Measurements from ENCODE around the gene TMEM61. TPM values are rescaled to one million over a fixed set of nuclear protein-coding genes. Genes with fewer than 3 reads are reported as not detected.
A peak's percentile ranks its signal among the peaks of the same experiment; 100 is the strongest.
"Not testable (repeated sequence)": the region's sequence is repeated elsewhere in the genome, so short reads cannot be mapped to it uniquely, and the experiment has no call there.

TMEM61 gene
- total RNA-seq, 6 experiments from 2014 or later = 0.20 to 0.31 TPM; not detected in 4

DNA sequence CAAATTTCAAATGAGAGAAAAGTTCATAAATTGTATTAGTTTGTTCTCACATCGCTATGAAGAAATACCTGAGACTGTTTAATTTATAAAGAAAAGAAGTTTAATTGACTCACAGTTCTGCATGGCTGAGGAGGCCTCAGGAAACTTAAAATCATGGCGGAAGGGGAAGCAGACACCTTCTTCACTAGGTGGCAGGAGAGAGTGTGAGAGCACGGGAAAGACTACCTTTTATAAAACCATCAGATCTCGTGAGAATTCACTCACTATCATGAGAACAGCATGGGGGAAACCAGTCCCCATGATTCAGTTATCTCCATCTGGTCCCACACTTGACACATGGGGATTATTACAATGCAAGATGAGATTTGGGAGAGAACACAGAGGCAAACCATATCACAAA lies 41.5 kb upstream of the TMEM61 start:
- TF ChIP-seq, protein P1, sequence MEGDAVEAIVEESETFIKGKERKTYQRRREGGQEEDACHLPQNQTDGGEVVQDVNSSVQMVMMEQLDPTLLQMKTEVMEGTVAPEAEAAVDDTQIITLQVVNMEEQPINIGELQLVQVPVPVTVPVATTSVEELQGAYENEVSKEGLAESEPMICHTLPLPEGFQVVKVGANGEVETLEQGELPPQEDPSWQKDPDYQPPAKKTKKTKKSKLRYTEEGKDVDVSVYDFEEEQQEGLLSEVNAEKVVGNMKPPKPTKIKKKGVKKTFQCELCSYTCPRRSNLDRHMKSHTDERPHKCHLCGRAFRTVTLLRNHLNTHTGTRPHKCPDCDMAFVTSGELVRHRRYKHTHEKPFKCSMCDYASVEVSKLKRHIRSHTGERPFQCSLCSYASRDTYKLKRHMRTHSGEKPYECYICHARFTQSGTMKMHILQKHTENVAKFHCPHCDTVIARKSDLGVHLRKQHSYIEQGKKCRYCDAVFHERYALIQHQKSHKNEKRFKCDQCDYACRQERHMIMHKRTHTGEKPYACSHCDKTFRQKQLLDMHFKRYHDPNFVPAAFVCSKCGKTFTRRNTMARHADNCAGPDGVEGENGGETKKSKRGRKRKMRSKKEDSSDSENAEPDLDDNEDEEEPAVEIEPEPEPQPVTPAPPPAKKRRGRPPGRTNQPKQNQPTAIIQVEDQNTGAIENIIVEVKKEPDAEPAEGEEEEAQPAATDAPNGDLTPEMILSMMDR (IDR thresholded peaks at IDR 0.05) = peak in 1 of 4 donors; percentile 6
- H3K4me3 ChIP-seq; DNase-seq; H3K9me3 ChIP-seq; H3K27me3 ChIP-seq; H3K4me1 ChIP-seq; H3K36me3 ChIP-seq; intact Hi-C loops (cut with DNase I); H3K27ac ChIP-seq; ATAC-seq: not testable (repeated sequence)
- 85% methylated on average over 4 of the region's 4 CpGs for WGBS (ENCODE audit: insufficient coverage, low coverage, low lambda C conversion rate, missing lambda C conversion rate)

DNA sequence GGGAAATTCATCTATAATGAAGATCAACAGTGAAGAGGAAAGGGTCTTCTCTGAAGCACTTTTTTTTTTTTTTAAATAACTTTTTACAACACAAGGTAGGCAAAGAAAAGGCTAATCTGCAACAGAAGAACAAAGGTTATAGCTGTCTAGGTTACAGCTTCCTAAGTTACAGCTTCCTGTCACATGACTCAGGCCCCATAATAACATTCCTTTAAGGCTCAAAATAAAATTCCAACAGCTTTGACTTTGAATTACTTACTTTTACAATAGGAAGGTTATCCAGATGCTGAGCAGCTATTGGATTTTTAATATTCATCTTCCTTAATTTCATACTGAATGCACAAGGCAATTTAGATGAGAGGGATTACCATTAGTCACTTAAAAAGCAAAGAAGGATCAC lies 40.4 kb upstream of the TMEM61 start:
- H3K4me1 ChIP-seq = peaks cover 0 to 3% (median 0%) of the 10 kb centered on the region in 4 donors
- H3K4me3 ChIP-seq = no peak overlapping the region
- H3K36me3 ChIP-seq = no peaks in the 10 kb centered on the region
- DNase-seq = no peak
- TF ChIP-seq, protein P1 (IDR thresholded peaks at IDR 0.05) = no peak
- no peak for TF ChIP-seq POLR2A (IDR thresholded peaks at IDR 0.05)
- no peak for ATAC-seq
- no peak overlapping the region for H3K27ac ChIP-seq
- intact Hi-C loops (cut with DNase I) = loop anchor here in 1 of 2 donors (10.0 kb wide), 1 partner anchor 45 kb away; no protein-coding TSS in a partner anchor
- no peaks in the 10 kb centered on the region for H3K9me3 ChIP-seq
- no peaks in the 10 kb centered on the region for H3K27me3 ChIP-seq

DNA sequence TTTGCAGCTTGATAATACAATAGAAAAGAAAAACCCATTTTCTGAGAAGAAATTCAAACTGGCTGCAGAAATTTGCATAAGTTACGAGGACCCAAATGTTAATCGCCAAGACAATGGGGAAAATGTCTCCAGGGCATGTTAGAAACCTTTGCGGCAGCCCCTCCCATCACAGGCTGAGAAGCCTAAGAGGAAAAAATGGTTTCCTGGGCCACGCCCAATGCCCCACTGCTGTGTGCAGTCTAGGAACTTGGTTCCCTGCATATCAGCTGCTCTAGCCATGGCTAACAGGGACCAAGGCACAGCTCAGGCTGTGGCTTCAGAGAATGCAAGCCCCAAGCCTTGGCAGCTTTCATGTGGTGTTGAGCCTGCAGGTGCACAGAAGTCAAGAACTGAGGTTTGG lies 37.5 kb upstream of the TMEM61 start:
- Histone ChIP-seq H3K4me3 (no peak overlapping the region), H3K27me3 (no peaks in the 10 kb centered on the region), H3K27ac (no peak overlapping the region), H3K36me3 (no peaks in the 10 kb centered on the region), H3K9me3 (no peaks in the 10 kb centered on the region), H3K4me1 (peaks cover 0 to 9% (median 0%) of the 10 kb centered on the region in 4 donors)
- TF ChIP-seq POLR2A (IDR thresholded peaks at IDR 0.05) = no peak
- TF ChIP-seq, protein P1 (IDR thresholded peaks at IDR 0.05) = no peak
- DNase-seq = no peak
- intact Hi-C loops (cut with DNase I) = loop anchor here in 1 of 2 donors (10.0 kb wide), 1 partner anchor 48 kb away; no protein-coding TSS in a partner anchor
- WGBS (ENCODE audit: insufficient coverage, low coverage, low lambda C conversion rate, missing lambda C conversion rate) = 90% methylated on average over 3 of the region's 4 CpGs
- no peak for ATAC-seq

DNA sequence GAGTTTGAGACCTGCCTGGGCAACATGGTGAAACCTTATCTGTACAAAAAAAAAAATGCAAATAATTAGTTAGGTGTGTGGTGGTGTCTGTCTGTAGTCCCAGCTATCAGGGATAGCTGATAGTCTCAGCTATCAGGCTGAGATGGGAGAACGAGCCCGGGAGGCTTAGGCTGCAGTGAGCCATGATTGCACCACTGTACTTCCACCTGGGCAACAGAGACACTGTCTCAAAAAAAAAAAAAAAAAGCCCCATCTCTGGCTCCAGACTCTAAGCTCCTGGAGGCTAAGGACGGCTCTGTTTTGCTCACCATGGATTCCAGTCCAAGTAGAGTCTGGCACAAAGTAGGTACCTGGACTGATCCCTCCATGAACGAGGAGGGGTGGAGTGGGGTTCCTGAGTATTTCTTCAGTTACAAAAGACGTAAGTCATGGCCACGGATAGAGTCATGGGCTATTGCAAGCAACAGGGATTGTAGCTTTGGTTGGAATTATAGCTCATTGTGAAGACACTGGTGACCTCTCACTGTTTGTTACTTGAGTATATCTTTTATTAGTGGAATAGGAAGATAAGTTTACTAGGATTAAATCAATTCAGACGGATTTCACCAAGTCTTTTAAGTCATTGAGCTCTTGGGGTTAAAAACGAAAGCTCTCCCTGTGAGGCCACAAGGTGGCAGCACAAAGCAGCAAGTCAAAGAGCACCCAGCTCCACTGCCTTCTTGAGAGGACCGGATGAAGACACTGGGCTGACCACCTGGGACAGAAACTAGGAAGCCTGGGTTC lies 35.6 kb upstream of the TMEM61 start:
- intact Hi-C loops (cut with DNase I) = loop anchor here in 1 of 2 donors (5.0 to 10.0 kb wide), 2 partner anchors 50 to 52 kb away; partner anchors contain the start of gene BSND
- Histone ChIP-seq H3K27ac (no peak overlapping the region), H3K36me3 (no peaks in the 10 kb centered on the region), H3K27me3 (no peaks in the 10 kb centered on the region), H3K9me3 (no peaks in the 10 kb centered on the region), H3K4me3 (peak overlapping the region in 1 of 3 donors; percentile 21), H3K4me1 (peaks cover 0 to 9% (median 0%) of the 10 kb centered on the region in 4 donors)
- peak; percentile 89 to 94 (median 91) for ATAC-seq
- peak; percentile 65 to 75 (median 65) for DNase-seq
- WGBS (ENCODE audit: insufficient coverage, low coverage, low lambda C conversion rate, missing lambda C conversion rate) = 31% methylated on average over 9 of the region's 9 CpGs
- no peak for TF ChIP-seq POLR2A (IDR thresholded peaks at IDR 0.05)
- TF ChIP-seq, protein P1 (IDR thresholded peaks at IDR 0.05) = peak; percentile 65 to 87 (median 84)

Measured in right lobe of liver (tissue), 6 donors.